NCI-H1694 treated with DMSO at 0.1 percent for 48 hours (cell line): Measurements from ENCODE around the gene ELK4.

Experiments
- DNase-seq: peaks from one replicate; lab custom pipeline; 2025; lab: John Stamatoyannopoulos, UW

Gene ELK4, protein sequence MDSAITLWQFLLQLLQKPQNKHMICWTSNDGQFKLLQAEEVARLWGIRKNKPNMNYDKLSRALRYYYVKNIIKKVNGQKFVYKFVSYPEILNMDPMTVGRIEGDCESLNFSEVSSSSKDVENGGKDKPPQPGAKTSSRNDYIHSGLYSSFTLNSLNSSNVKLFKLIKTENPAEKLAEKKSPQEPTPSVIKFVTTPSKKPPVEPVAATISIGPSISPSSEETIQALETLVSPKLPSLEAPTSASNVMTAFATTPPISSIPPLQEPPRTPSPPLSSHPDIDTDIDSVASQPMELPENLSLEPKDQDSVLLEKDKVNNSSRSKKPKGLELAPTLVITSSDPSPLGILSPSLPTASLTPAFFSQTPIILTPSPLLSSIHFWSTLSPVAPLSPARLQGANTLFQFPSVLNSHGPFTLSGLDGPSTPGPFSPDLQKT

DNA sequence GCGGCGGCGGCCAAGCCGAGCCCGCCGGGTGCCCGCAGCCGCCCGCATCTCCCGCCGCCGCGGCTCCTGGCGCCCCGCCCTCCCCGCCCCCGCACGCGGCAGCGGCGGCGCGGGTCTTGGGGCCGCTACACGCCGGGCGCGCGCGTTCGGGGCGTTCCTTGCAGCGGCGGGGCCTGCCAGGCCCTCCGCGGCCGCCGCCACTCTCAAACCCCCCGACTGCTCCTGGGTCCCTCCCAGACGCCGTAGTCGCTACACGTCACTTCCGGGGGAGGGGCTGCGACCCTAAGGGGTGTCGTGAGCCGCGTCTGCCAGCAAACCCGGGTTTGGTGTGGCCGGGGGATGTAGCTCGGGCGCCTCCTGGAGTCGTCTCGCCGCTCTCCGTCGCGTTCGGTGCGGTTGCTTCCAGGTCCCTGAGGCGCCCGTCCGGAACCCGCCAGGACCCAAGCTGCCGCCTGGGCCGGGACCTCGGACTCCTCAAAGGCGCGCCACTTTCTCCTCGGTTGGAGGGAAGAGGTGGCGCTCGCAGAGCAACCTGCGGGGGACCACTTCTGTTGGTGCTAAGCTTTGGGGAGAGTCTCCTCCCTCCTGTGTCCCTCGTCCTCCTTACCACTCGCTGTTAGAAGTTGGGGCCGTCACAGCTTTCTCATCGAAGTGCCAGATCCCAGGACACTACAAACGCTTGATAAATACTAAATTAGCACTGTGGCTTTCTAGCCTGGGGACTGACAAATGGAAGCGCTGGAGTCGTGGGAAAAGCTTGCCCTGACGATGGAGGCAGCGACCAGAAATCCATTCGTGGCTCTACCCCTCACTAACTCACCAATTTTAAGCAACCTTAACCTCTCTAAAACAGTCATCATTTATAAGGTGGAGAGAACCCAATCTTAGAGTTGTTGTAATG lies at the start of gene ELK4:
TSS of gene ELK4 (minus strand) at position 244 of the 901 bp plus-strand sequence. CDS start 8,129 bp downstream, outside the sequence.
- DNase-seq, result peak; percentile 96

DNA sequence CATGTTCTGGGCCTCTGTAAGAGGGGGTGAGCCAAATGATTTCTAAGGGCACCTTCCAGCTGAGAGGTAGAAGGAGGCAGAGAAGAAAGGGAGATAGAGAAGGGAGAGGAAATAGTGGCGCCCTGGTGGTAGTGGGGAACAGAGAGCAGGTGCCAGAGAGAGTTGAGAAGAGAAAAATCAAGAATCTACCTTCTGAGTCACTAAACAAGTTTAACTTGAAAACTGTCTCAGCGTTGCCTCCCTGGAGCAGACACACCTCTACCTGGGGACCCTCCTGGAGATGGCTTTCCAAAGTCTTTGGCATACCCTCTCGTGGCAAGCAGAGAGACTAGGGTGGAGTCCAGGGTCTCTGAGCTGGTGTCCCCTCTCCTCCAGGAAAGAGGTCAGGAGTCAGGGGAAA lies 49.6 kb upstream of the ELK4 start:
- no peak for DNase-seq

DNA sequence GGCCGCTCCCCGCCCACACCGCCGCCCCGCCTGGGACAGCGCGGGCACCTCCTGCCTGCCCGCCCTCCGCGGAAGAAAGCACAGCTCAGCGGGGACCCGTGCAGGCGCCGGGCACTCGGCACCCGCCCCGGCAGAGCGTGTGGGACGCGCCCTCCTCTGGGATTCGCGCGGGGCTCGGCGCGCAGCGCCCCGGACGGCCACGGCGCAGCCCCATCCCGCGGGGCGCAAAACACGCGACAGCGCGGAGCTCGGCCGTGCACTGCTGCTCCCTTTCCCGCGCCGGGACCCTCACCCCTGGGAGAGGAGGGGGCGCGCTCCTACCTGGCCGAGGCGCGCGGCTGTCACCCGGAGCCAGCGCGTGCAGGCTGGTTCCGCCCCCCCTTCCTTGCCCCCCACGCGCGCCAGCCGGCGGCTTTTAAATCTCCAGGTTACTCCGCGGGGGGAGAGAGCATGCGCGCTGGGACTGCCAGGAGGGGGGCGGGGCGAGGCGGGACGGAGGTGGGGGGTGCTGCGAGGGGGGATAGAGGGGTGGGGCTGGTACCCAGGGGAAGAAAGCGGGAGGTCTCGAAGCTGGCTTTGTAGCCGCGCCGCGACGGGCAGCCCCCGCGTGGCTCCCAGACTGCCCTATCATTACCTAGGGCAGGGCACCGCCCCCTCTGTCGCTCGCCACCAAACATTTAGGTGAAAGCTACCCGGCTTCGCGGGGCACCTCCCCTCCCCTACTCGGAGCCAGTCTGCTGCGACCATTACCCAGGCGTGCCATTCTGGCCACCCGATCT lies 48.5 kb upstream of the ELK4 start, which contains the start of gene SLC45A3:
TSS of gene SLC45A3 (minus strand) at position 437 of the 779 bp plus-strand sequence. CDS start 15,853 bp downstream, outside the sequence.
- no peak for DNase-seq

DNA sequence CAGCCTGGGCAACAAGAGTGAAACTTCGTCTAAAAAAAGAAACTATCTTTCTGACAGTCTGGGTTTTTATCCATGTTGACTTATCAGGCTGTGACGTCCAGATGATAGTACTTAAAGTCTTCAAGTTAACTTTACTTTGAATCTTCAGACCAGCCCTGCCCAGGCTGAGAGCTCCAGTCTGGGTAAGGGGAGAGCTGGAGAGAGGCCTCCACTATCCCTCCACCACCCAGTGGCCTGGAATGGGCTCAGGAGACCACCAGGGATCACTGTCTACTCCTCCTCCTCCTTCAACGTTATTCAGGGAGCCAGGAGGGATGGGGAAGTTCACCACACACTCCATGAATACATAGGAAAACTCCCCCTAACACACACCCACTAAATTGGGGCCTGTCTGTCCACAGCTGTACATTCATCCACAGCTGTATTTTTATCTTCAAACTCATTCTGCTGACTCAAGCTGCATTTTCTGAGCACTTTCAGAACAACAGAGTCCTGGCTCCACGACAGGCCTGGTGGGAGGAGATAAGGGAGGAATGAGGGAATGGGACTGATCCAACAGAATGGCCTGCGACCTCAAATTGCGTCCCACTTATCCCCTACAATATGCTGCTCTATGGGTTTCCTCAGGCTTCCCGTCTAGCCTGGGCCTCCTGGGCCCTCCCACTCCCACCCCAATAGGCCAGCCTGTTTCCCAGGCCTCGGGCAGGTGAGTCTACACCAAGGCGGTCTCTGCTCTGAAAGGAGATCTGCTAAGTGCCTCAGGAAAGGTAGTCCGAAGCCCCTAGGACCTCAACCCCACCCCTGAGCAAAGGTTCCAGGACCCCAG lies 46.7 kb upstream of the ELK4 start:
- DNase-seq, result no peak

DNA sequence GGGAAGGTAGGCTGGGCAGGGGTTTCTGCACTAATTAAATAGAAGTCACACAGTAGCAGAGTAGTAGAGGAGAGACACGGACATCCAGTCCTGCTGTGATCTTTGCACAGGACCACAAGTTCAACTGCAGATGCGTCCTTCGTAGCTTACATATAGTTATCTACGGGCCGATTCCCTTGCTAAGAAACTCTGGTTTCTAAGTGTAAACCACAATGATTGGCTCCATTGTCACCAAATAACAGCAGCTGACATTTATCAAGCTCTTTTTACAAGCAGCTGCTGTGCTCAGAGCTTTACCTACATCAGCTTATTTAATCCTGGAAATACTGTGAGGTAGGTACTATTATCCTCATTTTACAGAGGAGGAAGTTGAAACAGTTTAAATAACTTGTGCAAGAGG lies 45.4 kb upstream of the ELK4 start:
- DNase-seq, result no peak

DNA sequence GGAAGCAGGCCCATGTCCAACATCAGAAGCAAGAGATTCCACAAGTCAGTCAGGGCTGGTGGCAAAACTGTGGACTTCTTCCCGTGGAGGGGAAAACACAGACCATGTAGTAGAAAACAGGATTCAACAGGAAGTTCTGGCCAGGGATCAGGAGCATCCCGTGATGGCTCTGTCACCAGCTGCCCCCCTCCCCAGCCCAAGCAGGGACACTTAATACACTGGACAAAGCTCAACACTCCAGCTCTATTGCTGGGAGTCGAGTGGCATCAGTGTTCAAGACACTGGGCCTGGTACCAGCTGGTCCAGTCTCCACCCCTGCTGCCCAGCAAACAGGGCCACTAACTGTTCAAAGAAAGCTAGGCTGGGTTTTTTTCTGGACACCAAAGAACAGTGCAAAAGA lies 44.8 kb upstream of the ELK4 start:
- no peak for DNase-seq

DNA sequence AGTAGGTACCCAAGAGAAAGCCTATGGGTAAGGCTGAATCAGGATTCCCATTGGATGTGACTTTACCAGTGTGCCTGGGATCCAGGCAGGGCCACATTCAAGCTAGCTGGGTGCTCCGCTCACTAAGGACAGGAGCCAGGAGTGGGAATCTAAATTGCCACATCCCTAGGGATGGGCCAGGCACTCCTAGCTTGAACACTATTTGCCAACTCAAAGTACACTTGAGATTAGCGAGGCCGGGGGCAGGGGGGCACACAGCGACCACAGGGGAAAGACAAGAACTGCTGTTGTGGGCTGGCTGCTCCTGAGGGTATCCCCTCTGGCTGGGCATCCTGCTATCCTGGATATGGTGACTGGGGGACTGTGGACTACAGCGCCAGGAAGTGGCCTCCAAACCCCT lies 44.2 kb upstream of the ELK4 start:
- DNase-seq, result no peak

DNA sequence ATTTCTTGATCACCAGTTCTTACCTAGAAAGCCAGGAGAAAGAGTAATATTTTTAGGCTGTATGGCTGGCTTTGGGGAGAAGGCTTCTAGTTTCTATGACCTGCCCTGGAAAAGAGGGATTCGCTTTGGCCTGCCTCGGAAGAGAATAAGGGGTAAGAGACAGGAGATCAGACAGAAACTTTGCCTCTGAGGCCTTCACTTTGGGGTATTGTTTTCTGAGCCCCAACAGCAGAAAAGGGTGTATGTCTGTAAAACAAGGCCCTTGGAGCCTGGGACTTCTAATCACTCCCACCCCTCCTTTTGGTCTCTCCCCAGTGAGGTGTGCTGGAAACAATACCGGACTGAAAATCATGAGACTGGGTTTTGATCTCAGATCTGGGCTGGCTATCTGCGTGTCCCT lies 43.4 kb upstream of the ELK4 start:
- DNase-seq, result no peak

DNA sequence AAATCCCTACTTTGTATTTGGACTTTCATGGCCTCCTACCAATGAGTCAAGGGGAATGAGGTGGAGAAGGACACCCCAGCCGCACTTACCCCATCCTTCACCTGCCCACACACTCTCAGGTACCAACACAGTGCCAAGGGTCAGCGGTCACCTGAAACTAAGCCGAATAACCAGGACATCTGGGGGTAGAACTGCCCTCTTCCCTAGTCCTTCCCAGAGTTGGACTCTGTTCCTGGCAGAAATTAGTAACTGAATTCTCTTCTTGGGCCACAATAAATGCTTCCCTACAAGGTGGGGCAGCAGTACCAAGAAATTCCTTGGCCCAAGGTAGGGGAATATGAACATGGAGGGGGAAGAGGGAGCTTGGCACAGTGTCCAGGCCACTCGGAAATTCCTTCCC lies 41.2 kb upstream of the ELK4 start:
- no peak for DNase-seq

DNA sequence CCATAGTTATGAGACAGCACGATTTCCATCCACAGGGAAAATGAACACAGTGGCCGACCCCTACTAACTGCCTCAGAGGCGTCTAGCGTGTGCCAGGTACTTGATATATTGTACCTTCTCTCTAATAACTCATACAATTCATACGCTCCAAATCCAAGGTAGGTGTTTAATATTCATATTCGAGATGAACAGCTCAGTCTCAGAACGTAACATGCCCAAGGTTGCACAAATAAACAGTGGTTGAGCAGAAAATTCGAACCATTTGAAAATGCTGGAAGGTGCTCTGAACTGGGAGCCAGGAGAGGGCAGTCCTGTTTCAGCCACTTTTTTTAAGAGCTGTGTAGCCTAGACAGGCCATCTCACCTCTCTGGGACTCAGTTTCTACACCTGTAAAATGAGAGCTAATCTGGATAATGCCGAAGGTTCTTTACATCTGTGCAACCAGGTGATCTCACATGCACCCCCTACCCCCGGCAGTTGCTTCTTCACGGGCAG lies 40.6 kb upstream of the ELK4 start:
- DNase-seq, result no peak

DNA sequence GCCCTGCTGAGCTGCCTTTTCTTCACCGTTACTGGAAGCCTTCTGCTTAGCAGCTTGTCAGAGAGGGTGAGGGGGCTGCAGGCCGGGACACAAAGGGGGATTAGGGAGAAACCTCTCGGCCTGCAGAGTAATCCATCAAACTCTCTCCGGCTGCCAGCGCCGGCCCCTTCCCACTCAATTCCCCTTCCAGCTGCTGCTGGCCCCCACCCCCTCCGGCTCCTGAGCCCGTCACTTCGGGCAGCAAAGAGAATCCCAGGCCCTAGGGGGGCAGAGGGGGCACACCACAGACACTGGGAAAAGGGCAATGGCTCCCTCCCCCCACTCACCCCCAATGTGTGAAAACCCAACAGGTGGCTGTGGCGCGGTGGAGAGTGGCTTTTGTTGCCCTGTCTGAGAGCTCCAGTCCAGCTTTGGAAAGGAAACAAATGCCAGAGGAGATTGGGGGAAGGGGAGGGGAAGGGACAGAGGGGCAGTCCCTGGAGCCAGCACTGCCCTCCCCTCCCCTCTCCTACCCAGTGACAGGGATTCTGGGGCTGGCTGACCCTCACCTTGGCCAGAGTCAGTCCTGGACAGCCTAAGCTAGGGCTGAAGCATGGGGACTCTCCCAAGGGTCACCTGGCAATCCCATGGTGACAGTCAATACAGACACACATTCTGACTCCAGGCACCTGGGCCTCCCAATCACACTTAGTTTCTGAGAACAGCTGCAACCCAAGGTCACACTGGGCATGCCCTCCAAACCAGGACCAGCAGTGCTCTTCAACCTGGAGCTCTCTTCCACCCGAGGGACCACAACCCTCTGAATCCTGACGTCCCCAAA lies 39.0 kb upstream of the ELK4 start:
- DNase-seq, result no peak

DNA sequence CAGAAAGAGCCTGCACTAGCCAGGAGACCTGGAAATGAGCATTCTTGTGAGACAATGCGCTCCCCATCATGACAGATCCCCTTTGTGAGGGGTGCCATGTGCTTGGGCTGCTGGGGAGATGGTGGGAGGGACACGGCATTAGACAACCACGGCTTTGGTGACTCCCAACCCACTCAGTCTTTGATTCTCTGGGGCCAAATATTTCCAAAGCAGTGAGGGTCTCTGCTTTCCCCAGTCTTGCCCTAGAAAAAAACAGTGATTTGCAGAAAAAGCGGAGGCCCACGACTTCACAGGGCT lies 38.3 kb upstream of the ELK4 start:
- DNase-seq, result no peak

DNA sequence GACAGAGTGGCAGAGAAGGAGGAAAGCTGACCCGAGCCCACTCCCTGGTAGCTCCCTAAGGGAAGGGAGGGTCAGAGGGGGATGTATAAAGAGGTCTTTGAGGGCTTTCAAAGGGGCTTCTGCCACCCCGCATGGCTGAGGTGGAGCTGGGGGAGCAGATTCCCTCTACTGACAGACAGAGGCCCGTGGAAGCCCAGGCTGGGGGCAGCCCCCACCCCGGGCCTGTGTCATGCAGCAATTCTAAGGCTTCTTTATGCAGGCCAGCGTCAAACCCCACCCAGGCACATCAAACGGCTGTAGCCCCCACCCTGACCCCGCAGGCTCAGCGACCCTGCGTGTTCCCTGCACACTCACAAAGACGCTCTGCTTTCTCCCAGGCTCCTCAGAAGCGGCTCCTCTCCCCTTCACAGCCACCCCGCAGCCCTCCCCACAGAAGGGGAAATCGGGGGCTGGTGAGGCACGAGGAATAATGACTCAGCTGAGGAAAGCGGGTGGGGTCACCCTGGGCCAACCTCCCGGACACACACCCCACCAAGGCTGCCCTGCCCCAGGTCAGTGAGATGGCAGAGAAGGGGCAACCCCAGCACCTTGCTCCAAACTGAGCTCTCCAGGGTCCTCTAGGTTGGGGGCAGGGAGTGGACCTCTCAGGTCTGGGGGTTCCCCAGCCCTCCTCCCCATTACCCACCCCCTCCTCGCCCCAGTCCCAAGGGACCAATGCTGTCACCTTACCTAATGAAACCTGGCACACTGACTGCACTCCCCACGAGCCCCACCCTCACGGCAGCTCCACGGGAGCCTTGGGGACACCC lies 37.7 kb upstream of the ELK4 start:
- no peak for DNase-seq

DNA sequence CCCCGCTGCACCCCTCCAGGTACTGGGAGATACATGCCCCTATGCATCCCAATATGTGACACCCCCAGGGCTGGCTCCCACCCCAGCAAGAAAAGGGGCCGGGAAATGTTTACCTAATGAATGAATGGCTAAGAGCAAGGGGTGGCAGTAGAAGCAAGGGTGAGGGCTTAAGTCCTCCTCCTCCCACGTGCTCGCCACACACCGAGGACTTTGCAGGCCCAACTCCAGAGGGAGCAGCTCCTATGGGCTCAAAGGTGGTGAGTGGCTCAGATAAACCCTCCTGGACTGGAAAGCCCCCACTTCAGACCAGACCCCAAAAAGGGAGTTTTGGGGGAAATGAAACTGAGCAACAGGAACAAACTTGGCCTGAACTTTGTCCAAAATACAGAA lies 37.1 kb upstream of the ELK4 start:
- DNase-seq, result no peak

DNA sequence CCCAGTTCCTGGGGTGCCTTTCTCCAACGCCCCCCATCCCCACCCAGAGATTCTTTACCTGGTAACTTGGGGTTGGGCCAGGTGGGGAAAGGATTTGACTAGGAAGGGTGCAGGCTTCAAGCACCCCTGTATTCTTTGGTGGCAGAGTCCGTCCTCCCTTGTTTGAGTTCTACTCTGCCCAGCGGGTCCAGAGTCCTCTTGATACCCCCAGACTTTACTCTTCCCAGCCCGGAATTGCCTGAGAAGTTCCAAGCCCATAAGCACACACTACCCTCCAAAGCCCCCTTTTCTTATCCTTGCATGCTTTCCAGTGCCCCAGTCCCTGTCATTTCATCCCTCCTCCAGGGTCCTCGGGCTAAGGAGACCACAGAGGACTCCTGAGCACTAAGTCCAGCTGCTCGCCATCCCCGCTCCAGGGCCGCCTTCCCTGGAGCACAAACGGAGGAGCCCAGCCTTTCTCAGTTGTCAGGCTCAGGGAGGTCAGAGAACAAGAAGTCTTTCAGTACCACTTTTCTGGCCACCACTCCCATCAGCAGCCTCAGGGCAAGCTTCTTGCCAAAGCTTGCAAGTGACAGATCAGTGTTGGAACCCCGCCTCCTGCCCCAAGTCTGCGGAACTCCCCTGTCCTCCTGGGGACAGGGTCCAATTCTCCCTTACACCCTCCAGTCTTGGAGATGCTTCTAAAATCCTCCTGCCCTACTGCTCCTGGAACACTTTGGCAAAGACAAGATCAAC lies 36.3 kb upstream of the ELK4 start:
- no peak for DNase-seq

DNA sequence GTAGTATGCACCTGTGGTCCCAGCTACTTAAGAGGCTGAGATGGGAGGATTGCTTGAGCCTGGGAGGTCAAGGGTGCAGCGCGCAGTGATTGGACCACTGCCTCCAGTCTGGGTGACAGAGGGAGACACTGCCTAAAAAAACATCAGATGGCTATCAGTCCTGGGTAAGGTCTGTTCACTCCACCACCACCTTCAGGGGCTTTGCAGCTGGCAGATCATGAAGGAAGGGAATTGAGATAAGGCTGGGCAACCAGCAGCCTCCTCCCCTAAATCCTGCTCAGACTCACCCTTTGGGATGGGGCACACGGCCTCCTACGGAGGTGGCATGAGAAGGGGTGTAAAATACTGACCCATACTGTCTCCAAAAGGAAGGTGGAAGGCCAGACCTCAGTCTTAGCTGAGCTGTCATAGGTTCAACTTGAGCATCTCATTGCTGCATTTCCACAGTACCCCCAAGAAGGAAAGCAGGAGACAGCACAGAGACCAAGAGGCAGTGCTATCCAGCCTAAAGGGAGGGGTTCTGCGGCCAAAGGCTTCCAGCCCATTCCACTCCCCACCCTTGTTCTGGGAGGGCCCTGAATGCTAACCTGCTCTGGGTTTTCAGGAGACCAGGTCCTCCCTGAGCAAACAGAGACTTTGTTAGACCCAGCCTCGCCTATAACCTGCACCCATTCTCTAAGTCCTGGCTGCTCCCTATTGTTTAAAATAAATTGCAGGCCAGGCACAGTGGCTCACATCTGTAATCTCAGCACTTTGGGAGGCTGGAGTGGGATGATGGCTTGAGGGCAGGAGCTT lies 34.8 kb upstream of the ELK4 start:
- no peak for DNase-seq

DNA sequence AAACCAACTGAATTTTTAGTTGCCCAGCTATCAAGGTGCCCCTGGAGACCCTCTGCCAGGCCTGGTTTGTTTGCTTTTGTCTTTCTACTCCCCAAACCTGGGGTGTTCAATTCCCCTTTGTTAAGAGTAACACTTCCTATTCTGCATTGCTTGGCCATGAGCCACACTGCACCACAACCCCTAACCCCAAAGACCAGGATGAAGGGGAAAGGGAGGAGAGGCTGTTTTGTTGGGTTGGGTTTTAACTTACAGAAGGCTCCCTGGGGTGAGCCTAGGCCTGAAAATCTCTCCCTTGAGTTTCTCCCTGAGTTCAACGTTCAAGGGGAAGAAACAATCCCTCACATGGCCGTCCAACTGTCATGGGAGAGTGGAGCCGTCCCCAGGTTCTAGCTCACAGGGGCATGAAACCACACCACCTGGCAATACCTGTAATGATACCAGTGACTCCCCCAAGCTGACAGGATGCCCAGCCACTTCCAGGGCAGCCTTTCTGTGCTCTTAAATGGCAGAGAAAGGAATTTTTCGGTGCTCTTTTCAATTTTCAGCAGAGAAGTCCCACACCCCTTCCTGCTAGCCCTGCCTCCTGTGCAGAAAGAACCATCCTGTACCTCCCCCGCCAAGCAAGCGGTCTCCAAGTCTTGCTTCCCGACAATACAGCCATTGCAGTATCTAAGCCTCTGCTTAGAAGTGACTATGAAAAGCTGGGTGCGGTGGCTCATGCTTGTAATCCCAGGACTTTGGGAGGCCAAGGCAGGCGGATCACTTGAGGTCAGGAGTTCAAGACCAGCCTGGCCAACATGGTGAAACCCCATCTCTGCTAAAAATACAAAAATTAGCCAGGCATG lies 33.6 kb upstream of the ELK4 start:
- DNase-seq, result no peak
